ENCODE data around the gene VSTM2L. TPM values are rescaled to one million over a fixed set of nuclear protein-coding genes. Genes with fewer than 3 reads are reported as not detected.

VSTM2L gene
- total and polyA plus RNA-seq, 2 of the 13 experiments (the other 11 are each of a cell fraction or from before 2014, with no cell fraction given), result not detected

- peak; percentile 38; the same call in 1 of the 2 replicates for TF ChIP-seq ARID4A (CRISPR knock-in tag; IDR thresholded peaks at IDR 0.05; ENCODE audit: borderline replicate concordance)
- TF ChIP-seq SRSF1 (optimal IDR thresholded peaks at IDR 0.05; ENCODE audit: low read depth, low read length), result no peak
- no peak for TF ChIP-seq HOXA3 (CRISPR knock-in tag; IDR thresholded peaks at IDR 0.05)
- no peak for TF ChIP-seq POGK (CRISPR knock-in tag; conservative IDR thresholded peaks at IDR 0.05)
- TF ChIP-seq ZNF878 (CRISPR knock-in tag; IDR thresholded peaks at IDR 0.05), result no peak
- TF ChIP-seq HDAC1 (CRISPR knock-in tag; IDR thresholded peaks at IDR 0.05), result no peak
- TF ChIP-seq DNMT1 (CRISPR knock-in tag; IDR thresholded peaks at IDR 0.05), result no peak
- no peak for TF ChIP-seq ZBTB42 (CRISPR knock-in tag; IDR thresholded peaks at IDR 0.05)
- no peak for TF ChIP-seq FOXM1 (CRISPR knock-in tag; IDR thresholded peaks at IDR 0.05)
- TF ChIP-seq MIER3 (CRISPR knock-in tag; IDR thresholded peaks at IDR 0.05; ENCODE audit: borderline replicate concordance), result no peak
- TF ChIP-seq BRCA1 (CRISPR knock-in tag; IDR thresholded peaks at IDR 0.05), result no peak
- 0 out of 2 replicates have a peak, but pooled peaks have one; percentile 38 for TF ChIP-seq ZNF776 (CRISPR knock-in tag; IDR thresholded peaks at IDR 0.05)
- TF ChIP-seq ZFP36 (IDR thresholded peaks at IDR 0.05; ENCODE audit: borderline replicate concordance, low read depth, low read length, partially characterized antibody), result peak; percentile 95
- TF ChIP-seq HIVEP1 (CRISPR knock-in tag; IDR thresholded peaks at IDR 0.05), result 0 out of 2 replicates have a peak, but pooled peaks have one; percentile 39
- TF ChIP-seq ZNF292 (CRISPR knock-in tag; IDR thresholded peaks at IDR 0.05; ENCODE audit: borderline replicate concordance, low read depth), result peak; percentile 66; the same call in 1 of the 2 replicates
- TF ChIP-seq MYPOP (CRISPR knock-in tag; IDR thresholded peaks at IDR 0.05), result no peak
These were observed 22.6 kb downstream of the VSTM2L start (continued) for GRCh38 chr20:37925265-37926165.

Data from HepG2 (cell line).